MCF 10A (cell line): Measurements from ENCODE around the gene OTOF. TPM values are rescaled to one million over a fixed set of nuclear protein-coding genes. Genes with fewer than 3 reads are reported as not detected.

Experiments used
- BruUV-seq: library from RNA; stranded (reverse); fragments of 400-500 nt; replicated peaks from 2 replicates; lab custom pipeline; 2021; lab: Mats Ljungman, UMichigan
- CTCF ChIA-PET: fragments of 300-600 bp; sonication (Branson Sonifier 250); formaldehyde crosslinking; extraction: SDS; loops from one replicate; lab custom pipeline; 2021; ENCODE audit warnings: antibody characterized with exemption, inconsistent platforms; lab: Yijun Ruan, JAX
- POLR2A ChIA-PET: fragments of 300-600, 350-650 bp; sonication (Branson Sonifier 250); formaldehyde crosslinking; extraction: SDS; loops from one replicate; lab custom pipeline; 2020; ENCODE audit warnings: antibody characterized with exemption, inconsistent platforms; lab: Yijun Ruan, JAX
- DNase-seq: peaks from one replicate; pipeline ENCODE4 v3.0.0-alpha.2; 2018; ENCODE audit not compliant: unreplicated experiment
- H3K27ac Mint-ChIP-seq: one replicate; pipeline ENCODE4 v1.8.0; 2022; ENCODE audit warnings: mild to moderate bottlenecking, low read depth, mixed read lengths; ENCODE audit not compliant: unreplicated experiment
- H3K27me3 Mint-ChIP-seq: one replicate; pipeline ENCODE4 v1.8.0; 2022; ENCODE audit warnings: mixed read lengths; ENCODE audit not compliant: insufficient read depth, unreplicated experiment
- H3K36me3 Mint-ChIP-seq: one replicate; pipeline ENCODE4 v1.8.0; 2022; ENCODE audit warnings: mild to moderate bottlenecking, moderate library complexity, mixed read lengths; ENCODE audit not compliant: insufficient read depth, unreplicated experiment
- H3K4me1 Mint-ChIP-seq: one replicate; pipeline ENCODE4 v1.8.0; 2022; ENCODE audit warnings: mixed read lengths; ENCODE audit not compliant: insufficient read depth, unreplicated experiment
- H3K4me3 Mint-ChIP-seq: one replicate; pipeline ENCODE4 v1.8.0; 2022; ENCODE audit warnings: mild to moderate bottlenecking, moderate library complexity, mixed read lengths; ENCODE audit not compliant: unreplicated experiment
- H3K9me3 Mint-ChIP-seq: one replicate; pipeline ENCODE4 v1.8.0; 2022; ENCODE audit warnings: mixed read lengths; ENCODE audit not compliant: unreplicated experiment
- intact Hi-C: fragments of 100-400 bp; cut with micrococcal nuclease; formaldehyde crosslinking; loops from 2 replicates; pipeline ENCODE4 v1.14.1; 2022
- total RNA-seq: library from RNA; stranded (reverse); gene quantifications from 2 replicates; pipeline ENCODE4 v1.2.3, GENCODE V29; 2022
- TF ChIP-seq, protein P1 (sequence below): fragments of 200-600 bp; IDR thresholded peaks from one replicate; pipeline ENCODE4 v1.8.0; 2022; ENCODE audit warnings: antibody characterized with exemption, mild to moderate bottlenecking; ENCODE audit not compliant: unreplicated experiment

OTOF gene
- total RNA-seq, 1 experiment from 2014 or later, result not detected

DNA sequence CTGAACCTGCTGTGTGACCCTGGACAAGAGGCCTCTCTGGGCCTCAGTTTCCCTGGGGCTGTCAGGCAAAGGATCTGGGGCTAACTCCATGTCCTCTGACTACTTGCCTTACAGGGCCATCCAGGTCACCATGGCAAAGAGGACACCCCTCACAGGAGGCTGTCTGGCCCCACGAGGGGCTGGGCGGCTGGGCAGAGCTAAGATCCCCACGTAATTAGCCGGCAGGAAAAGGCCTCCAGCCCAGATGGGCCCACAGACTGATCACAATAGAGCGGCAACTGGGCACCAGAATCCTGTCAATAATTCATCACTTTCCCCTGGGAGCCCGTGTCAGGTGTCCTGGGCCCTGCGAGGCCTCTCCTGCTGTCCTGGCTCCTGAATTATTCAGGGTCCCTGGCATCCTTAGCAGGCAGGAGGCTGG is 44.8 kb upstream of the OTOF start:
- DNase-seq, result no peak
- H3K9me3 Mint-ChIP-seq, result no peaks in the 10 kb centered on the region
- intact Hi-C loops, result no loop called here
- ChIA-PET POLR2A (no interaction called here), CTCF (no interaction called here)
- BruUV-seq, result no TSS peak
- H3K4me3 Mint-ChIP-seq, result no peak overlapping the region
- H3K36me3 Mint-ChIP-seq, result no peaks in the 10 kb centered on the region
- peaks cover 41% of the 10 kb centered on the region for H3K27me3 Mint-ChIP-seq
- TF ChIP-seq, protein P1, sequence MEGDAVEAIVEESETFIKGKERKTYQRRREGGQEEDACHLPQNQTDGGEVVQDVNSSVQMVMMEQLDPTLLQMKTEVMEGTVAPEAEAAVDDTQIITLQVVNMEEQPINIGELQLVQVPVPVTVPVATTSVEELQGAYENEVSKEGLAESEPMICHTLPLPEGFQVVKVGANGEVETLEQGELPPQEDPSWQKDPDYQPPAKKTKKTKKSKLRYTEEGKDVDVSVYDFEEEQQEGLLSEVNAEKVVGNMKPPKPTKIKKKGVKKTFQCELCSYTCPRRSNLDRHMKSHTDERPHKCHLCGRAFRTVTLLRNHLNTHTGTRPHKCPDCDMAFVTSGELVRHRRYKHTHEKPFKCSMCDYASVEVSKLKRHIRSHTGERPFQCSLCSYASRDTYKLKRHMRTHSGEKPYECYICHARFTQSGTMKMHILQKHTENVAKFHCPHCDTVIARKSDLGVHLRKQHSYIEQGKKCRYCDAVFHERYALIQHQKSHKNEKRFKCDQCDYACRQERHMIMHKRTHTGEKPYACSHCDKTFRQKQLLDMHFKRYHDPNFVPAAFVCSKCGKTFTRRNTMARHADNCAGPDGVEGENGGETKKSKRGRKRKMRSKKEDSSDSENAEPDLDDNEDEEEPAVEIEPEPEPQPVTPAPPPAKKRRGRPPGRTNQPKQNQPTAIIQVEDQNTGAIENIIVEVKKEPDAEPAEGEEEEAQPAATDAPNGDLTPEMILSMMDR, result no peak
- H3K27ac Mint-ChIP-seq, result no peak overlapping the region
- no peaks in the 10 kb centered on the region for H3K4me1 Mint-ChIP-seq

GRCh38 chr2:26522325-26522724 is 44.4 kb upstream of the OTOF start:
- CTCF ChIA-PET, result no interaction called here
- TF ChIP-seq, protein P1, result no peak
- H3K27me3 Mint-ChIP-seq, result peaks cover 45% of the 10 kb centered on the region
- no peak for DNase-seq
- intact Hi-C loops, result no loop called here
- no peaks in the 10 kb centered on the region for H3K36me3 Mint-ChIP-seq
- POLR2A ChIA-PET, result no interaction called here
- H3K4me3 Mint-ChIP-seq, result no peak overlapping the region
- no TSS peak for BruUV-seq
- no peak overlapping the region for H3K27ac Mint-ChIP-seq
- no peaks in the 10 kb centered on the region for H3K4me1 Mint-ChIP-seq
- no peaks in the 10 kb centered on the region for H3K9me3 Mint-ChIP-seq

DNA sequence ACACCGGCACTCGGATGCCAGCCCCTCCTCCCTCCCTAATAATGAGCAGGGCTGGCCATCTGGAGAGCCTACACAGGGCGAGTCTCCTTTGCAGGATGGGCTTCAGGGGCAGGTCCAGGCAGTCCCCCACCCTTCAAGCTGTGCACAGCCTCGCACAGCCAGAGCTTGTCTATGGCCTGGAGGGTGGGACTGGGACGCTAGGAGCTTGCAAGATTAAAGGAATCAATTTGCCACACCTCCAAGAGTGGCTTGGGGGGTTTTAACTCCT is 43.9 kb upstream of the OTOF start:
- BruUV-seq, result no TSS peak
- H3K27ac Mint-ChIP-seq, result no peak overlapping the region
- TF ChIP-seq, protein P1, result no peak
- peaks cover 47% of the 10 kb centered on the region for H3K27me3 Mint-ChIP-seq
- CTCF ChIA-PET, result no interaction called here
- DNase-seq, result no peak
- POLR2A ChIA-PET, result no interaction called here
- H3K36me3 Mint-ChIP-seq, result no peaks in the 10 kb centered on the region
- no peaks in the 10 kb centered on the region for H3K4me1 Mint-ChIP-seq
- H3K9me3 Mint-ChIP-seq, result no peaks in the 10 kb centered on the region
- no peak overlapping the region for H3K4me3 Mint-ChIP-seq
- intact Hi-C loops, result no loop called here

GRCh38 chr2:26521054-26521912 is 43.4 kb upstream of the OTOF start:
- intact Hi-C loops, result no loop called here
- peaks cover 47% of the 10 kb centered on the region for H3K27me3 Mint-ChIP-seq
- no peaks in the 10 kb centered on the region for H3K4me1 Mint-ChIP-seq
- TF ChIP-seq, protein P1, result peak; percentile 36
- H3K36me3 Mint-ChIP-seq, result no peaks in the 10 kb centered on the region
- DNase-seq, result peak; percentile 42
- no peak overlapping the region for H3K27ac Mint-ChIP-seq
- BruUV-seq, result no TSS peak
- no peak overlapping the region for H3K4me3 Mint-ChIP-seq
- ChIA-PET CTCF (interaction anchor here (0.6 to 1.3 kb wide), 4 partner anchors 56 to 302 kb away, joined by 3 to 14 read pairs (median 4); no protein-coding TSS in a partner anchor), POLR2A (no interaction called here)
- no peaks in the 10 kb centered on the region for H3K9me3 Mint-ChIP-seq
